DMS153 treated with DMSO at 0.1 percent for 48 hours (cell line): ENCODE measurements around the gene IL21.
"Not testable (repeated sequence)": the region's sequence is repeated elsewhere in the genome, so short reads cannot be mapped to it uniquely, and the experiment has no call there.

Source experiments
- DNase-seq: peaks from one replicate; lab custom pipeline; 2025; ENCODE audit not compliant: unreplicated experiment; lab: John Stamatoyannopoulos, UW

IL21 gene

GRCh38 chr4:122577808-122578781, 42.8 kb downstream of the IL21 start:
- peak; percentile 14 for DNase-seq

- DNase-seq, result no peak
Measured at GRCh38 chr4:122577189-122577553, 43.7 kb downstream of the IL21 start.

DNA sequence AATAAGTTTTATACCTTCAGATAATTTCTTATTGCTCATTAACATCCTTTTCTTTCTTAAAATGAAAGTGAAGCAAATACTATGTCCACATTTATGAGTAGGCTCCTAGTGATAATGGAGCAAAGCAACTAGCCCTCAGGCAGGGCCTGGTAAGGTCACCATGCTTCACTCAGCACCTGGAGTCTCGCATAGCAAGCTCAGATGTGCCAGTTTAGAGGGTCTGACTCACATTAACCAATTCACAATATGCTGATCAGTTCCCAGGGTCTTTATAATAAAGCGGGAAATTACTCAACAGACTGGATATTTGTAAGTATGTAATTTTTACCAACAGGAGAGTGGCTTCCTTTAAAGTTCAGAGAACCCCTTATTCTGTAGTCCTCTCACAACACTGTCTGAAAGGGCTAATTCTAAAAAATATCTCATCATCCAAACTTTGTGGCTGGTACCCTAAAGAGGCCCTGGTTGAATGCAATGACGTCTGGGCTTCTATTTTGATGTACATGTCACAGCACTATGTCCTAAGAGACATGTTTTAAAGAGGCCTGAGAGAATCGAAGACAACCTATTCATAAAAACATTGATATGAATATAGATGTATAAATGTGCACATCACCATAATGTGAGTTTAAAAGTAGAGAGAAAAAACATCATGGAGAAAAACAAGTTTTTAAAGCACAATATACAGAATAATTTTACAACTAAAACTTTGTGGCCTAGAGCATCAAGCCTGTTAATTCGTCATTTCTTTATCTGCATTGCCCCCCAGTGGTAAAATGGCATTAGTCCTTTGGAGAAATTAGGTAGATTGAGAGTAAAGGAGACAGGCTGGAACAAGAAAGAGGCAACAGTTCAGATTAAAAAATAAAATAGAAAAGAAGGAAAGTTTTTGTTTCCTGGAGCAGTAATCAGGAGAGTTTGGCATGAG, 44.3 kb downstream of the IL21 start:
- DNase-seq, result peak; percentile 13

GRCh38 chr4:122574347-122574746, 46.5 kb downstream of the IL21 start:
- not testable (repeated sequence) for DNase-seq

- DNase-seq, result no peak
Measured at GRCh38 chr4:122562449-122562848, 58.4 kb downstream of the IL21 start.
